HG03457 (cell line): ENCODE measurements around the gene PIP4K2B.

Experiments used
- ATAC-seq: cut with Tn5 transposase; IDR thresholded peaks from one replicate; pipeline ENCODE4 v1.9.1; 2021; ENCODE audit warnings: moderate number of reproducible peaks; ENCODE audit not compliant: unreplicated experiment

PIP4K2B gene

DNA sequence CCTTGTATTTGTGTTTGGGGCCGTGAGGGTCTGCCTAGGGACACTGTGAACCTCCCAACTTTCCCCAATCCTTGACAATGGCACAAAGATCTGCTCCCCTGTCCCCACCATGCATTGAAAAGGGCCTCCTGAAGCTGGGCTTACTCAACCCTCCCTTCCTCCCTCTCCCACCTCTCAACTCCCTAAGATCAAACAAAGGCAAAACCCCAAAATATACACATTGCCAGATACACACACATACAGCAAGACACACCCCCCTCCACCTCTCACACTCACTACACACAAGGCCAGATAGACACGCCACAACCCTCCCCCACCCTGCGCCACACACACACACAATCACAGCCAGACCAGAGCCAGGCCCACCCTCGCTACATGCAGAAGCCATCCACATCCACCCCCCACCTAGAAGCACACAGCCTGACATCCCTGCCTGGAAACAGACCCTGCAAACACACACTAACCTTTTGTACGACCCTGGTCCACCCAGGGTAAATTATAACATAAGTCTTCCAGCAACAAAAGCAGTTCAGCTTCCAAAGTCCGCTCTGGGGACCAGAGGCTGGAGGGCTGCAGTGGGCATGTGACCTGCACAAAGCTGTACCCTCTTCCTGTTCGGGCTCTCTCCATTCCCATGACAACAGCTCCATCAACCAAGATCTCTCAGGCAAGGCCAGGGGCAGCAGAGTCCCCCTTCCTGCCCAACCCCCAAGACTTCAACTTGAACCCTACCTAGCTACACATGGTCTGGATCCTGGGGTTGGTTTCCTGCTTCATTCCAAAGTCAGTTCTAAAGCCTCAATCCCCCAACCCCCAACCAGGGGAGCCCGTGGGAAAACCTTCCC lies 53.1 kb downstream of the PIP4K2B start:
- ATAC-seq, result no peak

DNA sequence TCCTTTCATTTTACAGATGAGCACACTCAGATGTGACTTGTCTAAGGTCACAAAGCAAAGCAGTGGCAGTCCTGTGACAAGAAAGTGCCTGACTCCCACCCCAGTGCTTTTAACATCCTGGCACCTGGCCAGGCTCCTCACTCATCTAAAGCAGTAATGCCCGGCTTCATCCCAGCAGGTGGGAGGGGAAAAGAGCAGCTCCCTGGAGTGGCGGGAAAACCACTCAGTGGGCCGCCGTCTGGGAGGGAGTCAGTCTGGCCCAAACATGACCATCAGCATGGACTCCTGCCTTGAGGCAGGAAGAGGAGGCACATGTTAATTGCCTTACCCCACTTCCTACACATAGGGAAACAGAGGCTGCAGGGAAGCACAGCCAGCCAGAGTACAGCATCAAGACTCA lies 53.8 kb downstream of the PIP4K2B start:
- no peak for ATAC-seq

DNA sequence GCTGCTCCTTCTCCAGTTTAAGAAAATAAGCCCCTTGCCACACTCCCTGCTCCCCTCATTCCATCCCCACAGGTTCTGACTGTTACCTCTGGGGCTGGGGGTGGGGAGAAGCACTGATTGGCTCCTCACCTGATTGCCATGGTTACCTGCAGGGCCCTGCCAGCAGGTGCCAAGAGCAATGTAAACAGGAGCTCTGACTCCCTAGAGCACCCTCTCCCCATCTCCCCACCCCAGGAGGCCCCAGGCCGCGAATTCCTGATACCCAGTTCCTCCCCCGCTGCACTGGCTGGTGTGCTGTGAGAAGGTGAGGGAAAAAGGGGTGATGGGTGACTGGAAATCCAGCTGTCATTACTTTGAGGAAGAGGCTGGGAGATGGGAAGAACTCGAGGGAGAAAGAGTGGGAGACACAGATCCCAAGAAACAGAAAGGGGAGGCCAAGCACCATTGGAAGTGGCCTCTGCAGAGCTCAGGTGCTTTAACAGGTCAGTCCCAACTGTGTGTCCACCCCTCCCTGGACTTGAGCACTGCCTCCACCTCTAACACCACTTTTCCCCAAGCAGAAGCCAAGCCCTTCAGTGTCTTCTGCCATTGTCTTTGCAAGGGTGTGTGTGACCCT lies 55.7 kb downstream of the PIP4K2B start:
- no peak for ATAC-seq

DNA sequence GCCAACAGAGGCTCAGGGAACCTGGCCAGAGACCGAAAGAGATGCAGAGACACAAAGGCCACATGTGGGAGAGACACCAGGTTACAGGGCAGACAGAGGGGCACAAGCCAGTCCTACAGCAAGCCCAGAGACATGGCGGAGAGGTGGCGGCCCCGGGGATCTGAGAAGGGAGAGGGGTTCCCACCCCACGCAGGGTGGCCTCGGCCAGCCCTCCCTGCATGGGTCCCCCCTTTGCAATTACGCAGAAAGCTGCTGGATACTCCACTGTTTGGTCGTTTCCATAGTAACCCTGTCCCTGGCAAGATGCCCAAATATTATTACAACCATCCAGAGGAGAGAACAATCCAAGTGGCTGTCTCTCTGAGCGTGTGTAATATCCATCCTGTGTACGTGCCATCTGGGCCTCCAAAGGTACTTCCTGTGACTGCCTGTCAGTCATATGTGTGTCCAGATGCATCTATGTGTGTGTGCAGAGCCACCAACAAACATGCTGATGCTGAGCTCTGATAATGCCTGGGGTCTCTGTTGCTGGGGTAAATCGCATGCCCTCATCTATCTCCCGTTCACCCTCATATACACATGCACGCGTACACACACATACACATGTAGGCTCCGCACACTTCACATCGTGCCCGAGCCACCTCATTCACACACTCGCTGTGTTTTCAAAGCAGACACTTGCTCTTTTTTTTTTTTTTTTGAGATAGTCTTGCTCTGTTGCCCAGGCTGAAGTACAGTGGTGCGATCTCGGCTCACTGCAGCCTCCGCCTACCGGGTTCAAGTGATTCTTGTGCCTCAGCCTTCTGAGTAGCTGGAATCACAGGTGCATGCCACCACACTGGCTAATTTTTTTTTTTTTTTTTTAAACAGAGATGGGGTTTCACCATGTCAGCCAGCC lies 56.7 kb downstream of the PIP4K2B start:
- ATAC-seq, result no peak

DNA sequence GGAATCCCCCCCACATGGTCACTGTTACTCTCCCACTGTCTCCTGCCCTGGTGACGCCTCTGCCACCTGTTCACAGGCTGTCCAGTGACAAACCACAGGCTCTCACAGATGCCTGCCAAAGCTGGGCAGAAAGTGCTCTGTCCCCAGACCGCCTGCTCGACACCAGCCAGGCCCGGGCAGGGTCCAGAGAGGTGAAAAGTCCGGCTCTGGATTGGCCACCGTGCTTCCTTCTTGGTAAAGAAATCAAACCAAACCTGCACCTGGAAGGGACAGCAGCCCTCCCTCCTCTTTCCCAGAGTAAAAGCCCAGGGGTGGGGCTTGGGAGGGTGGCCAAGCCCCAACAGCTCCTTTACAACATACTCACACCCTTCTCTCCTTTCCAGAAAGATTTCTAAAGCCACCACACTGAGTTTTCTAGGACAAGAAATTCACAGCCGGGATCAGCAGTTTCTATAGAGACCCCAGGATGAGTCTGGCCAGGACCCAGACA lies 57.4 kb downstream of the PIP4K2B start:
- ATAC-seq, result no peak

DNA sequence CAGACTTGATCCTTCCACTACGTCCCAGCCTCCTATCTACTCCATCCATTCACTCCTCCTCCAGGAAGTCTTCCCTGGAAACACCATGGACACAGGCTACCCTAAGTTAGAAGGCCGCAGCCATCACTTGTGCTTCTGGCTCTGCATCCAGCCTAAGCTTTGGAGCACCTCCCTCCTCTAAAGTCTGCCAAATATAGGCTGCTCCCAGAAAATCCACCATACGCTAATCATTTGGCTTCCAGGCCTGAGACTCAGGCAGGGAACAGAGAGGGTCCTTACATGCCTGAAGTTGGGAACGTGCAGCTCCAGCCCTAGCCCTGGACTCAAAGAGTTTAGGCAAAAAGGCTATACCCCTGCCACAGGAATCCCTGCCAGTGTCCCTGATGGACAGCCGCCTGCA lies 57.9 kb downstream of the PIP4K2B start:
- no peak for ATAC-seq

DNA sequence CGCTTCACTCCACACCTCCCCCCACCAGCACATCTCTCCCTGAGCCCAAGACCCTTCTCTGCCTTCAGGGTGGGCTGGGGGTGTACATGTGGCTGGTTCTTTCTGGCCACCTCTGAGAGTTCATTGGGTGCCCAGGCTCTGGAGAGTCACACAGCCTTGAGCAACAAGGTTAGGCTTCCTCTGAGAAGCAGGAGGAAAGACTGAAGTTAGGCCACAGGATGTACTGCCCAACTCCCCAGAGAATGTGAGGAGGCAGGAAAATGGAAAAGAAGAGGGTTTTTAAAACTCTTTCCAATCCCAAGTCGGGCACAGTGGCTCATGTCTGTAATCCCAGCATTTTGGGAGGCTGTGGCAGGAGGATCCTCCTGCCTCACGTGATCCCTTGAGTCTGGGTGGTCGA lies 58.5 kb downstream of the PIP4K2B start:
- ATAC-seq, result no peak

DNA sequence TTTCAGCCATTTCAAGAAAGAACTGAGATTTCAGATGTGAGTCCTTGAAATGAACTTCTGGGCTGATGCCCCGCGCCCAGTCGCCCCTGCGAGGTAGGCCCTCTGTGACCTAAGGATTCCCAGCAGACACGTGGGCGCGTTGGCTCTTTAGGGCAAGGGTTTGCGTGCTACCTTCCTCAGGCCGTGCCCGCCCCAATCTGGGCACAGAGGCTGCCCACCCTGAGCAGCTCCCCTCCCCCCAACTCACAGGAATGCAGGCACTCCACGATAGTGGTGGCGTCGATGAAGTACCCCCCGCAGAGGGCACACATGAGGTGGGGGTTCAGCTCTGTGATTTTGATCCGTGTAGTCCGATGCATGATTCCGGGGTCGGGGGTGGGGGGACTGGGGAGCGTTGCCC lies 59.3 kb downstream of the PIP4K2B start:
- ATAC-seq, result no peak

DNA sequence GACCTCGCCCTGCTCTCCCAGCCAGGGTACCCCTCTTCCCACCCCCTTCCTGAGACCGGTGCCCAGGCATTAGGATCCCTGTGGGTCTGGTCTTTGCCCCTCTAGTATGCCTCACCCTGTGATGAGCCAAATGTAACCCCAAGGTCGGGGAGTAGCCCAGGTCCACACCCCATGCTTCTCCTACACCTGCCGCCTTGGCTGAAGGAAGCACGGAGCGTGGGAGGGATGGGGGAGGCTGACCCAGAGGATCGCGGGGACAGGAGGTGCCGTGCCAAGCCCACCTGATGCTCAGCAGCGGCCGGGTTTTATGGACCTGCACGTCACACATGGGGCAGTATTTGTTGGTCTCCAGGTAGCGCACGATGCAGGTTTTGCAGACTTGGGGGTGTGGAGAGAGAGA lies 60.1 kb downstream of the PIP4K2B start:
- no peak for ATAC-seq

DNA sequence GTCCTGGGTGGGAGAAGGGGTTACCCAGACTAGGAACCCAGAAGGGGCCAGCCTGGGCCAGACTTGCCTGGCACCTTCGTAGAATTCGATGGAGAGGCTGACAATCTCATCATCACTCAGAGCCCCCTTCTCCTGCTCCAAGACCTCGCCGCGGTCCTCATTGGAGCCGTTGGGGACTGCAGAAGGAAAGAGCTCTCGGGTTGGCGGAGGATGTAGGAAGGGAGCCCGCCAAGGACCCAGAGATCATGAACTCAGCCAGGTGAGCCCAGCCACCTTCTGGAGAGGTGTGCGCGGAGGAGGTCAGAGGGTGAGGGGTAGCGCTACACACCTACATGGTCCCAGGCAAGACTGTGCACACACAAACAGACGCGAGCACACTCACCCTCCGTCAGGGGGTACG lies 60.7 kb downstream of the PIP4K2B start:
- no peak for ATAC-seq

DNA sequence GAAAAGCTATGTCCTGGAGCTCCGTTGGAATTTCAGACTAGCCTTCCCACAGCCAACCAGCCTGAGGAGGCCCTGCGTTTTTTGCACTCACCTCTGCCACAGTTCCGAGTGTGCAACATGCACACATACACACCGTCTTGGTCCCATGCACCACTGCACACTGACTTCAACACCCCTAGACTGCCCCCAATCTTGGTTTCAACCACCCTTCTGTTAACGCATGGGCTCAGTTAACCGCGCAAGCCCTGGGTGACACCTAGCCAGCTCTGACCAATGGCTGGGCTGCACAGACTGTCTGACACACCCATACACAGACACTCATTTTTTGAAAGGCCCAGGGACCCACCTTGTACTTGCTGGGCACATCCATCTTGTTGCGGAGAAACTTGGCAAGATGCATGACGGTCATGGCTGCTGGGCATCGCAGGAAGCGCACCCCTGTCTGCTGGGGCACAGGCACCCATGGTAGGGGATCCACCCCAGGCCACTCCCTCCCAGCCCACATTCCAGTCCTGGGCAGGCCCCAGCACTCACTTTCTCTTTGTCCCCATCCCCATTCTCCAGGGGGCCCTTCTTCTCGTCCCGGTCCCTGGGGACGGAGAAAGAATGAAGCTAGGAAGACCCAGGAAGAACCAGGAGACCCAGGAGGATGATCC lies 61.2 kb downstream of the PIP4K2B start:
- no peak for ATAC-seq

DNA sequence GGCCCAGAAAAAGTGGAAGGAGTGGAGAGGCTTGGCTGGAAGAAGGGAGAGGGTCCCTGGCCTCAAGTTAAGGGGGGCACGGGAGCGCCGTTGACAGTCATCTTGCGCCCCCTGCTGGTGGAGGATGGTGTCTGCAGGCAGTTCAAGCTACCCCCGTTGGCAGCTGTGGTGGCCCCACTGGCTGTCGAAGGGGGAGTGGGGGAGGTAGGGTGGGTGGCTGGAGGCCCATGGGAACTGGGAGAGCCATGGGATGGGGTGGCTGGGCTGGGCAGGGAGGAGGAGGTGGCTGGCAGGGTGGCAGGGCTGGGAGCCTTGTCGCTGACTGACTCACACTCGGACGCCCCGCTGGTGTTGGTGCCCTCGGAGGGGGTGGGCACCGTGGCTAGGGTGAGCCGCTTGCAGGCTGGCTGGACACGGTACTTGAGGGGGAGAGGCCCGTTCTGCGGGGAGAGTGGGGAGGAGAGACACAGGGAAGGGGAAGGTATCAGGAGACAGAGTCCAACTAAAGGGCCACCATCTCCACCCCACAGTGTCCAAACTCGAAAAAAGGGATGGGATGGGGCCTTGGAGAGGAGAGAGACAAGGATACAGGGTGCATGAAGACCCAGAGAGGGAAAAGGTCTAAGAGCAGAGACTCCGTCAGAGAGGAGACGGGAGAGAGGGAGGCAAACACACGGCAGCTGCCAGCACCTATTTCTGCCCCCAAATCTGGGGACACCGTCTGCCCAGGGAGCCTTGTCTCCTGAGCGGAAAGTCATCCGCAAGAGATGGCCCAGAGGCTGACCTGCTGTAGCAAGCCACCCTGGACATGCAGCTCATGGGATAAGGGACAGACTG lies 64.0 kb downstream of the PIP4K2B start:
- no peak for ATAC-seq

DNA sequence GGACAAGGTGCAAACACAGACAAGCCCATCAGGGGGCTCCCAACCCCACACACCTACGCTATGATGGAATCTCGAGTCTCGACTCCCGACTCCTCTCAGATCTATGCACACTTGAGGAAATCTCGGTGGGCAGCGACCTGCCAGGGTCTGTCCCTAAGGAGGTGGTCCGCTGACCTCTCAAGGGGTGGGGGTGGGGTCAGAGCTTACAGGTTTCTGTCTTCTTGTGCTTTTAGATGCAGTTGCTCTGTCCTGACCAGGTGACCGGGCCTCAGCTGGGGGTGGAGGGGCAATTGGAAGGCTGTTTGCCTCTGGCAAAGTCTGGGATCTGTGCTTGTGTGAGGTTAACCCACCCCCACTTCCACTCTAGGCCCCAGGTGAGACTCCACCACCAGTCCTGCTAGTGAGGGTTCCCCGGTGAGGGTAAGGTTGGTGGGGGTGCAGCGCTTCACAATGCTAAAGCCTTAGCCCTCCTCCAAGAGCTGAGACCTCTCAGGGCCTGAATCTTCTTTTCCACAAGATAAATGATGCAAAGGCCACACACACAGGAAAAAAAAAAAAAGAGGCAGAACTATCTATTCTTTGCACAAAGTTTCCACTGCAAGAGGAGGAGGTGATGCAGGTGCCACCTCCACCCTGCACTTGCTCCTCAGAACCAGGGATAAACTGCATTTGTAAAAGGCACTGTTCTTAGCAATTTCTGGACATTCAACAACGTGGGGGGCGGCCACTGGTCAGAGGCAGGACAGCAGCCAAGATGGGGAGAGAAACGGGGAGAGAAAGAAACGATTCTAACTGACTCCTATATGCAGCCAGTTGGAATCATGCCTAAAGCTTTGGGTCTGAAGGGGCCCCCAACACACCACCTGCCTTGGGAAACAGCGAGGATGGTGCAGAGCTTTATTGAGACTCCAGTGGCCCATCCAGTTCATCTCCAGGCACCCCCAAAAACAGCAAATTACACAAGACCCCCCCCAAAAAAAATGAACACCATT lies 65.1 kb downstream of the PIP4K2B start:
- no peak for ATAC-seq

DNA sequence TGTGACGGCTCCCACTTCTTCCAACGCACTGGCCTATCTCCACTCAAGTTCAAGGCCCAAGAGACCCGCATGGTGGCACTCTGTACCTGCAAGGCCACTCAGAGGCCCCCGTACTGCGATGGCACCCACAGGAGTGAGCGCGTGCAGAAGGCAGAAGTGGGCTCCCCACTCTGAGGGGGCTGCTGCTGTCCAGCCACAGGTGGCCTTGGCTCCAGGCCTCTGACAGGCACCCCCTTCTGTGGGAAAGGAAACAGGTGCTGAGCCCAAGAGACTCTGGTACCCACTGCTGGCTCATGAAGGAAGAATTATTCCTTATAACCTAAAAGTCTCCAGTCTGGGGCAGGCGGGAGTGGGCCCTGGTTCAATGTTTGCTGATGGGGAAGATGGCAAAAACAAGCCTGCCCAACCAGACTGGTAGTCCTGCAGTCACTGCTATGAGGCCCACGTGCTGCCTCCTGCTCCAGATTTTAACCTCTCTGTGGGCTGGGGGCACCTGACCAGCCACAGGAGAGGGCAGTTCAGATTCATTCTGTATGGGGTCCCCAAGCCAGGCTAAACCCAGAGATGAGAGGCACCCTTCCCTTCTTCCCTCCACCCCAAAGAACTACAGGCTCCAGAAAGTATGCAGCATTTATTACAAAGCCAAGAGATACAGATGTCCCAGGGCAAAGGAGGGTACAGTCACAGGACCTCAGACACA lies 65.9 kb downstream of the PIP4K2B start:
- ATAC-seq, result no peak

DNA sequence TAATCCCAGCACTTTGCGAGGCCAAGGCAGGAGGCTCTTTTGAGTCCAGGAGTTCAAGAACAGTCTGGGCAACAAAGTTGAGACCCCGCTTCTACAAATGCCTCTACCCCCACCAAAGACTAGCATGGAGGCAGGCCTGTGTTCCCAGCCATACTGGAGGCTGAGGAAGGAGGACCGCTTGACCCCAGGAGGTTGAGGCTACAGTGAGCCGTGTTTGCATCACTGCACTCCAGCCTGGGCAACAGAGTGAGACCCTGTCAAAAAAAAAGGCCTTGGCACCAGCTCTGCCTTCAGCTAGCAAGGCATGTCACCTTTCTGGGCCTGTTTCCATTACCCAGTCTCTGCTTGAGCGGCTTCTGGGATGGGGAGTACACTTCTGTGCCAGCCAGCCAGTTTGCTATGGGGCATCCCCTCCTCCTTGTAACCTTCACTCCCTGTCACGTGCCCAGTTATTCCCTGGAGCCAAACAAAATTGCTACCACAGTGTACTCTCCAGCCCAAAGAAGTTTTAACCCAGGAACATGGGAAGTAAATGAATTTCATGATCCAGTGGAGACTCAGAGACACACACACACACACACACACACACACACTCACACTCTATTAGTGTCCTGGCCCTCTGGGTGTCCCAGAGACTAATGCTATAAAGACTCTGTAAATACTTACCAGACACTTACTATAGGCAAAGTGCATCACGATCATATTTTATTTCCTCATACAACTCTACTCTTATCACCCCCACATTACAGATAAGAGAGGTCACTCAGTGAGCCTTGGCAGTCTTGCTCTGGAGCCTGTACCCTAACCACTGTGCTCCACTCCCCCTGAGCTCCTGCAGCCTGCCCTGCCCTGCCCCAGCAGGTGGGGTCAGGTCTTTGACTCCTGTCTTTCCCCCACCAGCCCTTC lies 66.7 kb downstream of the PIP4K2B start:
- no peak for ATAC-seq

DNA sequence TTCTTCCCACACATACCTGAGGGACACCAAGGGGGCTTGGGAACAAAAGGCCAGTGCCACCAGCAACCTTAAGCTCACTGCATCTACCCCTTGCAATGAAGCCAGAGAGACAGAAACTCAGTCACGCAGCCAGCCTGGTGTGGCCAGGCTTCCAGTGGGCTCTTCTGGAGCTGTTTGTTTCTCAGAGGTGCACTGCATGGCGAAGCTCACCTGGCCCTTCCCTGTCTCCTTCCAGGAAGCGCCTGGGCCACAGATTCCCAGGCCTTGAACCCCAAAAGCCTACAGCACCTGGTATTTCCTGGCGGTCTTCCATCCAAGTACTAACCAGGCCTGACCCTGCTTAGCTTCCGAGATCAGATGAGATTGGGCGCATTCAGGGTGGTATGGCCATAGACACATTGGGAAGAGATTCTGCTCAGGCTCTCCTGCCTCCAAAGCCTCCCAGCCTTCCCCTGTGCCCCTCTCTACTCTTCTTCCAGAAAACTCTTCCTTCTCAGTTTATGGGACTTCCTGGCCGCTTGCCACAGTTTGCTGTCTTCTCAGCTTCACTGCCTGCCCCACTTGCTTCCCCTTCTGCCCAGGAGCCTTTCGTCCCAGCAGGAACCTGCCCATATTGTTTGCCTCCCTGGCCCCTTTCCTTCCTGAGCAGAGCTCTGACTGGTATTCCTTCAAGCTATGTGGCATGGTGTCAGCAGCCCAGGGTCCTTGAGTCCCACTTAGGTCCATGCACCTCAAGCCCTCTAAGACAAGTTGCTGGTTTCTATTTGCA lies 67.6 kb downstream of the PIP4K2B start:
- ATAC-seq, result no peak
